BE2C (cell line): ENCODE data around the gene SLC39A11.

Experiments
- DNase-seq: peaks from one replicate; pipeline ENCODE4 v3.0.0-alpha.2; 2020
- H3K27me3 ChIP-seq: fragments of 250-450 bp; sonication (Bioruptor Pico); 2 replicates; pipeline ENCODE4 v1.5.1; 2020; ENCODE audit warnings: mild to moderate bottlenecking
- H3K36me3 ChIP-seq: fragments of 250-450 bp; sonication (Bioruptor Pico); 2 replicates; pipeline ENCODE4 v1.5.1; 2020; ENCODE audit warnings: mild to moderate bottlenecking
- H3K4me1 ChIP-seq: fragments of 250-450 bp; sonication (Bioruptor Pico); 2 replicates; pipeline ENCODE4 v1.5.1; 2020
- H3K4me3 ChIP-seq: 2 replicates; pipeline ENCODE4 v1.5.1; 2011; ENCODE audit warnings: low read depth, low read length
- H3K9me3 ChIP-seq: fragments of 250-450 bp; sonication (Bioruptor Pico); 2 replicates; pipeline ENCODE4 v1.5.1; 2020
- CTCF ChIP-seq: IDR thresholded peaks from 2 replicates; pipeline ENCODE4 v1.5.1; 2012; ENCODE audit warnings: mild to moderate bottlenecking, low read depth, low read length

SLC39A11 gene

GRCh38 chr17:73089322-73090317, 2.9 kb downstream of the SLC39A11 start:
- H3K4me3 ChIP-seq: no peak overlapping the region
- peaks cover 10% of the 10 kb centered on the region for H3K36me3 ChIP-seq
- no peak for DNase-seq

GRCh38 chr17:73088561-73088960, 3.9 kb downstream of the SLC39A11 start:
- Histone ChIP-seq H3K9me3 (no peaks in the 10 kb centered on the region; the same call in 1 of the 2 replicates), H3K4me1 (no peaks in the 10 kb centered on the region), H3K27me3 (no peaks in the 10 kb centered on the region), H3K36me3 (peaks cover 16% of the 10 kb centered on the region), H3K4me3 (no peak overlapping the region)
- no peak for DNase-seq
- TF ChIP-seq CTCF: no peak

More at GRCh38 chr17:73089322-73090317, 2.9 kb downstream of the SLC39A11 start:
- Histone ChIP-seq H3K4me1 (no peaks in the 10 kb centered on the region), H3K9me3 (no peaks in the 10 kb centered on the region; the same call in 1 of the 2 replicates), H3K27me3 (no peaks in the 10 kb centered on the region)
- TF ChIP-seq CTCF: no peak

GRCh38 chr17:73083432-73083831, 9.1 kb downstream of the SLC39A11 start:
- no peak for TF ChIP-seq CTCF
- DNase-seq: no peak
- no peaks in the 10 kb centered on the region for H3K27me3 ChIP-seq
- no peaks in the 10 kb centered on the region for H3K4me1 ChIP-seq
- H3K9me3 ChIP-seq: no peaks in the 10 kb centered on the region; the same call in 1 of the 2 replicates
- H3K4me3 ChIP-seq: no peak overlapping the region
- peaks cover 22% of the 10 kb centered on the region for H3K36me3 ChIP-seq

- peaks cover 12% of the 10 kb centered on the region for H3K4me1 ChIP-seq
- no peak overlapping the region for H3K4me3 ChIP-seq
- no peak for TF ChIP-seq CTCF
- H3K9me3 ChIP-seq: no peaks in the 10 kb centered on the region; the same call in 1 of the 2 replicates
- DNase-seq: no peak
- H3K36me3 ChIP-seq: peaks cover 6% of the 10 kb centered on the region
- H3K27me3 ChIP-seq: no peaks in the 10 kb centered on the region
Measured at GRCh38 chr17:73074566-73074965, 17.9 kb downstream of the SLC39A11 start.

- TF ChIP-seq CTCF: no peak
- Histone ChIP-seq H3K27me3 (no peaks in the 10 kb centered on the region), H3K4me1 (peaks cover 24% of the 10 kb centered on the region), H3K9me3 (no peaks in the 10 kb centered on the region; the same call in 1 of the 2 replicates), H3K36me3 (peaks cover 6% of the 10 kb centered on the region), H3K4me3 (no peak overlapping the region)
- DNase-seq: no peak
Measured at GRCh38 chr17:73072219-73072962, 20.1 kb downstream of the SLC39A11 start.
